Activated naive CD8-positive, alpha-beta T cell treated with anti-CD3 and anti-CD28 coated beads, Interleukin-2, amount 10 ng/mL, durations not matched to agents 7 days and 5 days (primary cell): Measurements from ENCODE around the gene USP32. TPM values are rescaled to one million over a fixed set of nuclear protein-coding genes. Genes with fewer than 3 reads are reported as not detected.
A peak's percentile ranks its signal among the peaks of the same experiment; 100 is the strongest.
"Not testable (repeated sequence)": the region's sequence is repeated elsewhere in the genome, so short reads cannot be mapped to it uniquely, and the experiment has no call there.

Experiments
- ATAC-seq: fragments of 150-1000 bp; cut with Tn5 transposase; one replicate; pipeline ENCODE4 v1.10.0; 2021; ENCODE audit warnings: low read depth, moderate library complexity
- POLR2A ChIA-PET: fragments of 350-600 bp; sonication (Branson Sonifier 250); formaldehyde crosslinking; loops from one replicate; lab custom pipeline; 2021; ENCODE audit warnings: antibody characterized with exemption; lab: Charles Lee
- DNase-seq: peaks from one replicate; pipeline ENCODE4 v3.0.0; 2021
- H3K27ac Mint-ChIP-seq: one replicate; pipeline ENCODE4 v1.8.0; 2022; ENCODE audit warnings: mild to moderate bottlenecking, mixed read lengths
- H3K27me3 Mint-ChIP-seq: one replicate; pipeline ENCODE4 v1.8.0; 2022; ENCODE audit warnings: mild to moderate bottlenecking, moderate library complexity, mixed read lengths
- H3K36me3 Mint-ChIP-seq: one replicate; pipeline ENCODE4 v1.8.0; 2021; ENCODE audit warnings: mild to moderate bottlenecking, mixed read lengths
- H3K4me1 Mint-ChIP-seq: one replicate; pipeline ENCODE4 v1.8.0; 2021; ENCODE audit warnings: mixed read lengths
- H3K4me3 Mint-ChIP-seq: one replicate; pipeline ENCODE4 v1.8.0; 2022; ENCODE audit warnings: mild to moderate bottlenecking, moderate library complexity, mixed read lengths
- H3K9me3 Mint-ChIP-seq: one replicate; pipeline ENCODE4 v1.8.0; 2021; ENCODE audit warnings: mixed read lengths
- total RNA-seq, 2 experiments: library from RNA; stranded (reverse); gene quantifications; one replicate each; pipeline ENCODE4 v1.2.3, GENCODE V29; 2021

The USP32 gene
- total RNA-seq, 2 experiments from 2014 or later, result 37.0 to 38.5 TPM

DNA sequence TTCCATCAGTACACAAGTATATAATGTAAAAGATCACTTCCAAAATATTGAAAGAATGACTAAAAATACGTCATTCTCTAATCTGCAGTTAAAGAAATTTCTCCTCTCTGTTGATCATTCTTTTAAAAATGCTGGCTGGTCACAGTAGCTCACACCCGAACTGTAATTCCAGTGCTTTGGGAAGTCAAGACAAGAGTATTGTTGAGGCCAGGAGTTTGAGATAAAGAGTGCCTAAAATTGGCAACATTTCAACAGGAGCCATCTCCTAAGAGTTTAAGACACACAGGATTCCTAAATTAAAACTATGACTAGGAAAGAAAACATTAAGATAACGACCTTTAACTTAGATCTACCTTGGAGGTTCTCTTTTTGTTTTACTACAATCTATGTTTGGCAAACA, 4.5 kb upstream of the USP32 start:
- H3K36me3 Mint-ChIP-seq, result peaks cover 10% of the 10 kb centered on the region
- H3K27ac Mint-ChIP-seq, result no peak overlapping the region
- no peak for ATAC-seq
- no peaks in the 10 kb centered on the region for H3K27me3 Mint-ChIP-seq
- H3K9me3 Mint-ChIP-seq, result peaks cover 1% of the 10 kb centered on the region
- POLR2A ChIA-PET, result no interaction called here
- no peak overlapping the region for H3K4me3 Mint-ChIP-seq
- H3K4me1 Mint-ChIP-seq, result peaks cover 42% of the 10 kb centered on the region
- no peak for DNase-seq

DNA sequence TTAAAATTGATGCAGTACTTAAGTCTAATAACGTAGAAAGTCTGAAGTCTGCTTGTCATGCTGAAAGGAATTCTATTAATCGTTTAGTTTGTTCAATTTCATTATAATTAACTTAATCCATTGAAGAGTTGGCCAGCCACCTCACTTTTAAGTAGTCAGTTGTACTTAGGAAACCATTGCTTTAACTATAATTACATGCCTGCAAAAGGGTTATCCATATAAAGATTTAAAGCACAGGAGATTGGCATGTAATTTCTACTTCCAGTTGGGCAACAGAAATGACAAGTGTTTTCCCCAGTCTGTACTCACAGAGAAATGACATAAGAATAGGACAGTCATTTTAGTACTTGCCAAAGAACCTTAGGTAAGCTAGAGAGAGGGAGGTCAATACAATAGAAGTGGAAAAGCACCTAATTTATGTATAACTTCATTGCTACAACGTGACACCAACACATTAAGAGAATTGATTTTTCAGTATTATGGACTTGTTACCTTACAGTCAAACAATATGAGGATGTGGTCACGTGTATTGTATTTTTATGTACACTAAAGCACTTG, 3.7 kb upstream of the USP32 start:
- no peak for ATAC-seq
- no peaks in the 10 kb centered on the region for H3K27me3 Mint-ChIP-seq
- peaks cover 1% of the 10 kb centered on the region for H3K9me3 Mint-ChIP-seq
- POLR2A ChIA-PET, result no interaction called here
- peaks cover 10% of the 10 kb centered on the region for H3K36me3 Mint-ChIP-seq
- H3K27ac Mint-ChIP-seq, result no peak overlapping the region
- peaks cover 43% of the 10 kb centered on the region for H3K4me1 Mint-ChIP-seq
- H3K4me3 Mint-ChIP-seq, result no peak overlapping the region
- no peak for DNase-seq

DNA sequence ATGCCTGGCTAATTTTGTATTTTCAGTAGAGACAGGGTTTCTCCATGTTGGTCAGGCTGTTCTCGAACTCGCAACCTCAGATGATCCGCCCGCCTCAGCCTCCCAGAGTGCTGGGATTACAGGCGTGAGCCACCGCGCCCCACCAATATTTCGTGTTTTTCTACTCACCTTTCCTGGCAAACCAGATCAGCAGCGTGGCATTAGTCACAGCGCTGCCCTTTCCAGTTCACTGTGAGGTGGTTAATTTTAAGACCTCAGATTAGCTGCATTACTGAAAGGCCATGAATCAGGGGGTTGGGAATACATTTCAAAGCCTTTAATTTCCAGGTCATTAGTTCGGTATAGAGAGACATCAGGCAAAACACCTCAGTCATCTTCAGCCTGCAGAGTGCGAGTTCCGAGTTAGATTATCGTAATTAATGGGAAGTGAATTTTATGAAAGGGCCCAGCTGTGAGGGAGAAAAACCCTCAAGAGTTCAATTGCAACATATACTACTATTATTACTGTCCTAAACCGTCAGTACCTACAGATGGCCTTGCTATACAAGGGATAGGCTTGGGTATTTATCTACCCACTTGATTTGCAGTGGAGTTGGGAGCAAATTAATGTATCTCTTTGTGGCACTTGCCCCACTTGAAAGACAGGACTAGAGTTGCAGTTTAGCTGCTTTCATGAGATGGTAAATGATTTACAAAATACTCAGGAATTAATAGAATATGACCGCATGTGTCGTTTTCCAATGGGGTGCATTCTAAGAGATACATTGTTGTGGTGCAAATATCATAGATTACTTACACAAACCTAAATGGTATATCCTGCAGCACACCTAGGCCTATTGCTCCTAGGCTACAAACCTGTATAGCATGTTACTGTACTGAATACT, 2.1 kb upstream of the USP32 start:
- DNase-seq, result no peak

DNA sequence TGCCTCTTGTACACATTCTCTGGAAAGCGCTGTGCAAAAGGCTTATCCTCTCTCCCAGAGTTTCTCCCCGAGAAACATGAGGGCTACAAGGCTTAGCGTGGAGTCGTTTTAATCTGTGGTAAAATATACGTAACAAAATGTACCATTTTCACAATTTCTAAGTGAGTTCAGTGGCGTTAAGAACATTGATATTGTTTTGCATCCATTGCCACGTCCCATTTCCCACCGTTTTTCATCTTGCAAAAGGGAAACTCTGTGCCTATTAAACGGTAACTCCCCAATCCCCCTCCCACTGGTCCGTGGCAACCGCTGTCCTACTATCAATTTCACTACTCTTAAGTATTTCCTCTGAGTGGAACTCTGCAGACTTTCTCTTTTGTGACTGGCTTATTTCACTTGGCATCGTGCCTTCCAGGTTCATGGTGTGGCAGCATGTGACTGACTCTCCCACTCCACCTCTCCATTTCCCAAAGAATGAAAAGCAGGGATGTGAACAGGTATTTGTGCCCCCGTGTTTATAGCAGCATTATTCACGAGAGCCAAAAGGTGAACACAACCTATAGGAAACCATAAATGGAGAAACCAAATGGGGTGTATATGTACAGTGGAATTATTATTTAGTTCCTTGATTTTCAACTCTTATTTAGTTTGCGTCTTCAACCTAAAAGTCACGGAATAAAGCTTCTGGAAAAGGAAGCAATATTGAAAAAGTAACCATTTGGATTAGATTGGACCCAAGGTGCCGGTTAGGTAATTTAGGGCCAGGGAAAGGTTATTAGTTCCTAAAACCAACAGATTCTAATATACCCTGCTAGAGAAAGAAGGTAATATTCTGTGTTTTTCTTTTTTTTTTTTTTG, 1.1 kb upstream of the USP32 start:
- H3K4me1 Mint-ChIP-seq, result peaks cover 50% of the 10 kb centered on the region
- H3K36me3 Mint-ChIP-seq, result peaks cover 7% of the 10 kb centered on the region
- no peaks in the 10 kb centered on the region for H3K27me3 Mint-ChIP-seq
- DNase-seq (peak; percentile 34), ATAC-seq (no peak)
- no peaks in the 10 kb centered on the region for H3K9me3 Mint-ChIP-seq
- peak overlapping the region; percentile 97 for H3K27ac Mint-ChIP-seq
- peak overlapping the region; percentile 93 for H3K4me3 Mint-ChIP-seq
- POLR2A ChIA-PET, result interaction anchor here (1.8 kb wide), 1 partner anchor 207 kb away, joined by 13 read pairs; the partner anchor contains the start of gene PPM1D

More for the DNA sequence above, 2.1 kb upstream of the USP32 start:
- H3K9me3 Mint-ChIP-seq, result no peaks in the 10 kb centered on the region
- POLR2A ChIA-PET, result interaction anchor here (0.6 kb wide), 1 partner anchor 264 kb away, joined by 3 read pairs; no protein-coding TSS in a partner anchor
- H3K27ac Mint-ChIP-seq, result peak overlapping the region; percentile 30
- H3K4me3 Mint-ChIP-seq, result no peak overlapping the region
- no peaks in the 10 kb centered on the region for H3K27me3 Mint-ChIP-seq
- ATAC-seq, result no peak
- H3K4me1 Mint-ChIP-seq, result peaks cover 48% of the 10 kb centered on the region
- peaks cover 9% of the 10 kb centered on the region for H3K36me3 Mint-ChIP-seq

DNA sequence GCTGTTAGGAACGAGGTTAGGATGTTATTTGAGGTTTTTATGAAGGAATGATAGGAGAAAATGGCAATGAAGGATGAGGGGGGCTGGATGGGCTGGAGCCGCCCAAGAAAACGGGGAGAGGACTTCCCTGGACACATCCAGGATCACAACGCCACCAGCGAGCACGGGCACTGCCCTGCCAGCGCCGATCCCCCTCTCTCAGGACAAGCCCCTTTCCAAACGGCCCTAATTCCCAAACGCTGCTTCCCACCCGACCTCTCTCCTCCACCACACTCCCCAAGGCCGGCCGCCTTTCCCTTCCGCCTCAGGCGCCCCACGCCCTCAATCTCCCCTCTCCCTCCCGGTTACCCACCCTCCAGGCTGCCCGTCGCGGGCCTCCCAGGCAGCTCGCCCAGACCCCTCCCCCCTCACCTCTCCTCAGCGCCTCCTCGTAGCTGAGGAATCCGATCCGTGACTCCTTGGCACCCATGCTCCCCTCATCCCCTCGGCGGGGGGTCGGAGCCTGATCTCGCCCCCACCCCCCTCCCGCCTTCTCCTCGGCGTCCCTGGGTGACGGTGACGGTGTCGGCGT, 377 bp downstream of the USP32 start:
- Mint-ChIP-seq H3K9me3 (no peaks in the 10 kb centered on the region), H3K4me1 (peaks cover 47% of the 10 kb centered on the region), H3K36me3 (peaks cover 6% of the 10 kb centered on the region), H3K27me3 (no peaks in the 10 kb centered on the region), H3K27ac (peak overlapping the region; percentile 97), H3K4me3 (peak overlapping the region; percentile 93)
- ATAC-seq, result peak; percentile 21
- no peak for DNase-seq
- POLR2A ChIA-PET, result interaction anchor here (0.8 to 1.8 kb wide), 6 partner anchors 9 to 827 kb away, joined by 4 to 13 read pairs (median 4); partner anchors contain the start of genes BCAS3, DHX40 and PPM1D

DNA sequence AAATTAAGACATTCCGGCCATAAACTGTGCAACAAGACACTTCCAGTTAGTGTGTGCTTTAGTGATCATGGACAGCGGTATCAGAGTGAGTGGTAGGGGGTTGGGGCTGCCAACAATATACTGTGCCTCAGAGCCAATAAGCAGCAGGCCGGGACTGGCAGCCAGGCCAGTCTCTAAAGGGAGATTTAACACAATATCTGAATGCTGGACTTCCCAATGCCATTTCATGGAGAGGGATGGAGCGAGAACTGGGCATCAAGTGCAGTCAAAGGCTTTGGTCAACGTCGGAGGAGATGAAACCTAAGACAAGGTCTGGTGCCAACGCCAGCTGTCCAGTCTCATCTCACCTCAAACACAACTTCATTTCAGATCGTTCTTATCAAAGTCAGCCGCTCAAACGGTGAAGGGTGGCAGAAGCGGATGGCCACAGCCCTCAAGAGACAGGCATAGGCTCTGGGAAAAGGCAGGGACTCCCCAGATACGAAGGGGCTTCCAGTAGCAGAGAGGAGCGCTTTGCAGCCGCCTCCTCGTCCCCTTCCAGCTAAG, 935 bp downstream of the USP32 start:
- peak overlapping the region; percentile 97 for H3K27ac Mint-ChIP-seq
- H3K4me1 Mint-ChIP-seq, result peaks cover 45% of the 10 kb centered on the region
- POLR2A ChIA-PET, result interaction anchor here (1.1 to 1.8 kb wide), 2 partner anchors 209 to 826 kb away, joined by 4 to 13 read pairs; partner anchors contain the start of genes DHX40 and PPM1D
- no peaks in the 10 kb centered on the region for H3K27me3 Mint-ChIP-seq
- peaks cover 3% of the 10 kb centered on the region for H3K36me3 Mint-ChIP-seq
- no peaks in the 10 kb centered on the region for H3K9me3 Mint-ChIP-seq
- peak overlapping the region; percentile 93 for H3K4me3 Mint-ChIP-seq
- ATAC-seq (no peak), DNase-seq (peak; percentile 41)

DNA sequence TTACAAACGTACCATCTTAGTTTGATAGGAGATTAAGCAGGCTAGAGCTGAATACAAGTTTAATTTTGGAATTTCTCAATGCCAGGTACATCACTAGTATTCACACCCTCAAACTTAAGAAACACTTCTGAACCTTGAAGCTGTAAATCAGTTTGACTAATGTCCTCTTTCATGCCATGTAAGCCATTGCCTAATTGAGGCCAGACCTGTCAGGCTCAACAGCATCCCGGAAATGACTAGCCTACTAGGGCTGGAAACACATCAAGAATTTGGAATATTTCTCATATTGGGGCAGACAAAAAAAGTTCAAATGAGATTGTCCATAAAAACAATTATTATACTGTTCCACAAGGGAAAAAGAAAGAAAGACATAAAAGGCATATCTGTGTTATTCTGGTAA, 1.7 kb downstream of the USP32 start:
- Mint-ChIP-seq H3K36me3 (peaks cover 4% of the 10 kb centered on the region), H3K9me3 (no peaks in the 10 kb centered on the region), H3K27me3 (no peaks in the 10 kb centered on the region), H3K4me3 (peak overlapping the region; percentile 93), H3K4me1 (peaks cover 44% of the 10 kb centered on the region), H3K27ac (no peak overlapping the region)
- ATAC-seq (no peak), DNase-seq (no peak)
- POLR2A ChIA-PET, result no interaction called here

DNA sequence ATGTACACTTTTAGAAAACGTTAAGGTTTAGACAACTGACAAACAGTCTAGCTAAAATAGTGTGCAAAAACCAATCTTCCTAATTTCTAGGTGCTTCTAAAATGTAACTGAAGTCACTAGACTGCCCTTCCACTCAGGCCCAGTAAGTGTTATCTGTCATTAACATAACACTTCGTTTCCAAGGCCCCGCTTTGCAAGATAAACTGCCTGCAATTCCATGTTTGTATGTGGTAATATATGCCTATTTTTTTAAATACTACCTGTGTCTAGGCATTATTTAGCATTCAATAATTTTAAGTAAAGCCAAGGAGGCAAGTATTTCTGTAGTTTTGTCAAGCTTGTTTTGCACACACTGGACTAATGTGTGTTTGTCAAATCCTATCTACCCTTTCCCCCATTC, 3.2 kb downstream of the USP32 start:
- POLR2A ChIA-PET, result interaction anchor here (0.5 kb wide), 1 partner anchor 135 kb away, joined by 5 read pairs; no protein-coding TSS in a partner anchor
- DNase-seq, result no peak
- no peak overlapping the region for H3K4me3 Mint-ChIP-seq
- no peak for ATAC-seq
- H3K9me3 Mint-ChIP-seq, result no peaks in the 10 kb centered on the region
- no peaks in the 10 kb centered on the region for H3K27me3 Mint-ChIP-seq
- no peak overlapping the region for H3K27ac Mint-ChIP-seq
- peaks cover 4% of the 10 kb centered on the region for H3K36me3 Mint-ChIP-seq
- peaks cover 50% of the 10 kb centered on the region for H3K4me1 Mint-ChIP-seq

DNA sequence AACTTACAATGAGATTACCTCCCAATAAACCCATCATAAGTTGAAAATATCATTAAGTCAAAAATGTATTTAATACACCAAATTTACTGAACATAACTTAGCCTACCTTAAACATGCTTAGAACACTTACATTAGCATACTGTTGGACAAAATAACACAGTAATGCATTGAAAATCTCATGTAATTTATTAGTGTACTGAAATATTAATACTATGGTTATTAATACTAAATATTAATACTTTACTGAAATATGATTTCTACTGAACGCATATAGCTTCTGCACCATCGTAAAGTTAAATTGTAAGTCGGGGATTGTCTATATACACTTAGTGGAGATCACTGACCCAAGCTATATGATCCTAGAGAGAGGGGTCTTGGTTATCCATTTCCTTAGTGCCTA, 4.3 kb downstream of the USP32 start:
- DNase-seq (no peak), ATAC-seq (no peak)
- Mint-ChIP-seq H3K4me3 (no peak overlapping the region), H3K27me3 (no peaks in the 10 kb centered on the region), H3K9me3 (no peaks in the 10 kb centered on the region), H3K4me1 (peaks cover 48% of the 10 kb centered on the region), H3K36me3 (peaks cover 8% of the 10 kb centered on the region), H3K27ac (no peak overlapping the region)
- POLR2A ChIA-PET, result interaction anchor here (1.0 kb wide), 1 partner anchor 15 kb away, joined by 5 read pairs; no protein-coding TSS in a partner anchor

DNA sequence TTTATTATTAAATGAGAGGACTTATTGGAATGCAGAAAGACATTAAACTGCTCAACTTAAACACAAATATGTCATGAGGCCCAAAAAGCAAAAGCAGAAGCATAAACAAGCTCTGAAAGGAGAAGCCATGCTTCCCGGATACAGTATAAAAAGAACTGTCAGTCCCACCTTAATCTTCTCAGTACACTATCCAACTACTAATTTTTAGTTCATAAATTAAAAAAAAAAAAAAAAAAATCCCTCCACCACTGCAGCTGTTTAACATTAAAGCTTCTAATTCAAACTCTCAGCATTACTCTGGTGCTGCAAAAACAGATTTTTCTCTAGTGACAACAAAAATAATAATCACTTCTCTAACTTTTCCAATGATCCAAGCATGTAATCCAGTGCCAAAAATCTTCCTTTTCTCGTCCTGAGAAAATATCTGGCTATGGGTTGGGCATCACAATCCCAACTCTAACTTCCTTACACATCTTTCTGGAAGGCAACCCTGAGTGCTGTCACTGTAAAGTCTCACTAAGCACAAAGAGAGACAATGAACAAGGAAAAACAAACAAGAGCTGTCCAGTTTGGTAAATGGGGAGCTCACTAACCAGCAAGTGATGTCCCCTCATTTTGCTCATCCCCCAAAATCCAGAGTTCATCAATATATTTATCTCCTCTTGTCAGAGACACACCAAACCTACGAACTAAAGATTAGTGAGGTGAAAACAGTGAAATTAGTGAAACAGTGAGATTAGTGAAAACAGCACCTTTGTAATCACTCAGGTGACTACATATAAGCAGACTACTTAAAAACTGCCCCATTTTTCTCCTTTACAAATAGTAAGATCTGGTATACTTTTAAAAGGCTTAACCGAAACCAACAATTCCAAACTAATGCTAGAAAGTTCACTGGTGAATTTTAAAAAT, 5.5 kb downstream of the USP32 start:
- H3K36me3 Mint-ChIP-seq, result peaks cover 8% of the 10 kb centered on the region
- DNase-seq (no peak), ATAC-seq (no peak)
- peaks cover 46% of the 10 kb centered on the region for H3K4me1 Mint-ChIP-seq
- POLR2A ChIA-PET, result no interaction called here
- H3K27me3 Mint-ChIP-seq, result no peaks in the 10 kb centered on the region
- H3K27ac Mint-ChIP-seq, result no peak overlapping the region
- no peaks in the 10 kb centered on the region for H3K9me3 Mint-ChIP-seq
- H3K4me3 Mint-ChIP-seq, result no peak overlapping the region

DNA sequence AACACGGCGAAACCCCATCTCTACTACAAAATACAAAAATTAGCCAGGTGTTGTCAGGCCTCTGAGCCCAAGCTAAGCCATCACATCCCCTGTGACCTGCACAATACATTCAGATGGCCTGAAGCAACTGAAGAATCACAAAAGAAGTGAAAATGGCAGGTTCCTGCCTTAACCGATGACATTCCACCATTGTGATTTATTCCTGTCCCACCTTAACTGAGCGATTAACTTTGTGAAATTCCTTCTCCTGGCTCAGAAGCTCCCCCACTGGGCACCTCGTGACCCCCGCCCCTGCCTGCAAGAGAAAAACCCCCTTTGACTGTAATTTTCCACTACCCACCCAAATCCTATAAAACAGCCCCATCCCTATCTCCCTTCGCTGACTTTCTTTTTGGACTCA, 7.0 kb downstream of the USP32 start:
- POLR2A ChIA-PET, H3K27ac Mint-ChIP-seq, H3K27me3 Mint-ChIP-seq, H3K36me3 Mint-ChIP-seq, H3K4me3 Mint-ChIP-seq, H3K9me3 Mint-ChIP-seq, ATAC-seq, DNase-seq: not testable (repeated sequence)
- H3K4me1 Mint-ChIP-seq, result peaks cover 34% of the 10 kb centered on the region

DNA sequence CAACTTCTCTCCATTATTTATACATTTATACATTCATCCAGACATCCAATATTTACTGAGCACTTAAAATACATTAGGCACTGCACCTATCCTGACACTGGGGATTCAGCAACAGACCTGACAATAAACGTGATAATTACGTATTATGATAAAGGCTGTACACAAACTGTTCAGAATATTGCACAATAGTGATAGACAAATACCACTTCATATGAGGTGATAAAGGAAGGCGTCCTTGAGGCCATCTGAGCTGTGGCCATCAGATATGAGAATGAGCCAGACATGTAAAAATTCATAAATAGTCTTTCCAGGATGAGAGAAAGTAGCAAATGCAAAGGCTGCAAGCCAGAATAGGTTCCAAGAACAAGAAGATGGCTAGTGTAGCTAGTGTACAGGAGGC, 8.6 kb downstream of the USP32 start:
- Mint-ChIP-seq H3K27ac (no peak overlapping the region), H3K4me1 (peaks cover 26% of the 10 kb centered on the region), H3K36me3 (peaks cover 8% of the 10 kb centered on the region), H3K27me3 (no peaks in the 10 kb centered on the region), H3K4me3 (no peak overlapping the region), H3K9me3 (no peaks in the 10 kb centered on the region)
- DNase-seq, result no peak
- POLR2A ChIA-PET, result no interaction called here
- no peak for ATAC-seq
